Measurements from ENCODE around the gene PPM1J. TPM values are rescaled to one million over a fixed set of nuclear protein-coding genes. Genes with fewer than 3 reads are reported as not detected.

Gene PPM1J
- total RNA-seq, 1 donor from 2014 or later: 7.9 TPM

GRCh38 chr1:112696578-112697314, 18.4 kb downstream of the PPM1J start:
- Histone ChIP-seq H3K27me3 (no peaks in the 10 kb centered on the region), H3K27ac (no peak overlapping the region), H3K4me1 (peaks cover 39% of the 10 kb centered on the region), H3K9me3 (no peaks in the 10 kb centered on the region), H3K36me3 (peaks cover 0 to 53% of the 10 kb centered on the region in 2 donors), H3K4me3 (no peak overlapping the region)
- peak in 1 of 2 donors; percentile 83 for DNase-seq (ENCODE audit: extremely low spot score in 2 of 2)
- intact Hi-C loops (cut with DNase I): no loop called here
- no peak for TF ChIP-seq POLR2A (IDR thresholded peaks at IDR 0.05)
- no peak for TF ChIP-seq POLR2AphosphoS5 (IDR thresholded peaks at IDR 0.05; ENCODE audit: insufficient read depth in 1 of 2, low read depth in 1 of 2)
- no peak for TF ChIP-seq CTCF (IDR thresholded peaks at IDR 0.05)

- H3K4me1 ChIP-seq: peaks cover 24% of the 10 kb centered on the region
- intact Hi-C loops (cut with DNase I): no loop called here
- H3K27ac ChIP-seq: no peak overlapping the region
- no peak overlapping the region for H3K4me3 ChIP-seq
- TF ChIP-seq POLR2AphosphoS5 (IDR thresholded peaks at IDR 0.05; ENCODE audit: insufficient read depth in 1 of 2, low read depth in 1 of 2) (no peak), CTCF (IDR thresholded peaks at IDR 0.05) (no peak), POLR2A (IDR thresholded peaks at IDR 0.05) (no peak)
- H3K36me3 ChIP-seq: peaks cover 0 to 59% of the 10 kb centered on the region in 2 donors
- H3K9me3 ChIP-seq: no peaks in the 10 kb centered on the region
- H3K27me3 ChIP-seq: no peaks in the 10 kb centered on the region
- peak in 1 of 2 donors; percentile 77 for DNase-seq (ENCODE audit: extremely low spot score in 2 of 2)
These were observed 19.9 kb downstream of the PPM1J start for GRCh38 chr1:112695276-112695675.

- Histone ChIP-seq H3K27ac (no peak overlapping the region), H3K27me3 (no peaks in the 10 kb centered on the region), H3K4me1 (peaks cover 16% of the 10 kb centered on the region), H3K36me3 (peaks cover 0 to 65% of the 10 kb centered on the region in 2 donors), H3K4me3 (no peak overlapping the region), H3K9me3 (no peaks in the 10 kb centered on the region)
- TF ChIP-seq POLR2A (IDR thresholded peaks at IDR 0.05) (no peak), CTCF (IDR thresholded peaks at IDR 0.05) (no peak), POLR2AphosphoS5 (IDR thresholded peaks at IDR 0.05; ENCODE audit: insufficient read depth in 1 of 2, low read depth in 1 of 2) (no peak)
- intact Hi-C loops (cut with DNase I): no loop called here
- peak in 1 of 2 donors; percentile 84 for DNase-seq (ENCODE audit: extremely low spot score in 2 of 2)
These were observed 20.7 kb downstream of the PPM1J start for GRCh38 chr1:112694363-112694929.

- no peak for TF ChIP-seq POLR2A (IDR thresholded peaks at IDR 0.05)
- TF ChIP-seq CTCF (IDR thresholded peaks at IDR 0.05): no peak
- no peak for TF ChIP-seq POLR2AphosphoS5 (IDR thresholded peaks at IDR 0.05; ENCODE audit: insufficient read depth in 1 of 2, low read depth in 1 of 2)
- no peaks in the 10 kb centered on the region for H3K9me3 ChIP-seq
- no peak overlapping the region for H3K4me3 ChIP-seq
- H3K27ac ChIP-seq: no peak overlapping the region
- peaks cover 0 to 65% of the 10 kb centered on the region in 2 donors for H3K36me3 ChIP-seq
- intact Hi-C loops (cut with DNase I): no loop called here
- DNase-seq (ENCODE audit: extremely low spot score in 2 of 2): no peak
- peaks cover 10% of the 10 kb centered on the region for H3K4me1 ChIP-seq
- H3K27me3 ChIP-seq: no peaks in the 10 kb centered on the region
These were observed 21.3 kb downstream of the PPM1J start for GRCh38 chr1:112693821-112694220.

GRCh38 chr1:112692681-112693080, 22.5 kb downstream of the PPM1J start:
- peaks cover 10% of the 10 kb centered on the region for H3K4me1 ChIP-seq
- no peak overlapping the region for H3K27ac ChIP-seq
- H3K36me3 ChIP-seq: peaks cover 0 to 67% of the 10 kb centered on the region in 2 donors
- DNase-seq (ENCODE audit: extremely low spot score in 2 of 2): no peak
- intact Hi-C loops (cut with DNase I): no loop called here
- no peaks in the 10 kb centered on the region for H3K27me3 ChIP-seq
- no peaks in the 10 kb centered on the region for H3K9me3 ChIP-seq
- no peak overlapping the region for H3K4me3 ChIP-seq
- TF ChIP-seq CTCF (IDR thresholded peaks at IDR 0.05) (no peak), POLR2A (IDR thresholded peaks at IDR 0.05) (no peak), POLR2AphosphoS5 (IDR thresholded peaks at IDR 0.05; ENCODE audit: insufficient read depth in 1 of 2, low read depth in 1 of 2) (no peak)
